GM12865 (cell line): ENCODE results near the gene LNX1.

Source experiments
- DNase-seq: peaks from one replicate; pipeline ENCODE4 v3.0.0; 2010; ENCODE audit warnings: low read depth
- H3K4me3 ChIP-seq: 2 replicates; pipeline ENCODE4 v1.5.1; 2011; ENCODE audit warnings: mild to moderate bottlenecking, low read depth, low read length, control low read depth
- CTCF ChIP-seq: IDR thresholded peaks from 2 replicates; pipeline ENCODE4 v1.5.1; 2011; ENCODE audit warnings: low read length, control low read depth, low read depth, inconsistent platforms; ENCODE audit not compliant: insufficient read depth; ENCODE audit errors: missing control alignments

The LNX1 gene

GRCh38 chr4:53552711-53553110 is 38.6 kb downstream of the LNX1 start:
- DNase-seq = no peak
- no peak overlapping the region for H3K4me3 ChIP-seq
- no peak for TF ChIP-seq CTCF

- DNase-seq = no peak
- TF ChIP-seq CTCF = no peak
- no peak overlapping the region for H3K4me3 ChIP-seq
Measured at GRCh38 chr4:53551958-53552357, 39.3 kb downstream of the LNX1 start.

GRCh38 chr4:53551281-53551864 is 39.9 kb downstream of the LNX1 start:
- H3K4me3 ChIP-seq = no peak overlapping the region
- TF ChIP-seq CTCF = no peak
- DNase-seq = no peak

- DNase-seq = no peak
- no peak for TF ChIP-seq CTCF
- no peak overlapping the region for H3K4me3 ChIP-seq
Measured at GRCh38 chr4:53548662-53549061, 42.6 kb downstream of the LNX1 start.

GRCh38 chr4:53547983-53548382 is 43.3 kb downstream of the LNX1 start:
- no peak for DNase-seq
- no peak for TF ChIP-seq CTCF
- no peak overlapping the region for H3K4me3 ChIP-seq

DNA sequence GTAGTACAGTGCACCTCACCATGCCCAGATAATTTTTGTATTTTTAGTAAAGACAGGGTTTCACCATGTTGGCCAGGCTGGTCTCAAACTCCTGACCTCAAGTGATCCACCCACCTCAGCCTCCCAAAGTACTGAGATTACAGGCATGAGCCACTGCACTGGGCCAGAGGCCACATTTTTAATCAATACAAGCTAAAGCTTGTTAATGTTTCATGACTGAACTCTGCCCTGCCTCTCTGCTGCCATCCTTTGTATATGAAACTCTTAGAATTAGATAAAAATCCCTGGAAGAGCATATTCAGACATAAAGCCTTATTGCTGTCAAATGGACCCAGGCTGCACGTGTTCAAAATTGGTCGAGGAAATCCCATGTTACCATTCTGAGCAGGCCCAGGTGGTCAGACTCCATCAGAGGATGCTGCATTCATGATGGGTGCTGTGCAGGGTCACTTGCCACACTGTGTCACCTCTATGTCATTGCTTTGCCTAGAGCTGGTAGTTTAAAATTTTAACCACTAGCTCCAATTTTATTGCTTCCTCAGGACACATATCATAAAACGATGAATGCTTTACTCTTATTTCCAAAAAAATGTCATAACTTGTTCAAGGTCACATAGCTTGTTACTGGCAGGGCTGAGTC is 45.2 kb downstream of the LNX1 start:
- TF ChIP-seq CTCF = no peak
- DNase-seq = no peak
- no peak overlapping the region for H3K4me3 ChIP-seq

DNA sequence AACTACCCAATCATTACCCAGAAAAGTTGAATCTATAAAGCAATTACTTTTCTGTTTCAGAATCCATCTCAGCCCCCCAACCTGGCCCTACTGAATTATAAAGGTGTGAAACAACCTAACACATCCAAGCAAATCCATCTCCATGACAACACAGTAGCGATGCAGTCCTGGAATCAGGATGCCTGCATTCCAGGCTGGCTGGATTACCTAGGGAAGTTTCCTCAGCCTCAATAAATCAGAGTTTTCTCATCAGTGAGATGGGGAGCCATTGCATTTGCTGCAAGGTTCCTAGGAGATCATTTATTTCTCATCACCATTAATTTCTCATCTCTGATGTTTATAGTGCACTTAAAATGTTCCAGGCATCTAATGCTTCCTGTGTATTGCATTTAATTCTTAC is 46.0 kb downstream of the LNX1 start:
- no peak for DNase-seq
- H3K4me3 ChIP-seq = no peak overlapping the region
- no peak for TF ChIP-seq CTCF
